NCI-H146 (cell line): ENCODE data around the gene C1GALT1.
A peak's percentile ranks its signal among the peaks of the same experiment; 100 is the strongest.
"Not testable (repeated sequence)": the region's sequence is repeated elsewhere in the genome, so short reads cannot be mapped to it uniquely, and the experiment has no call there.

Experiments
- DNase-seq: peaks from one replicate; lab custom pipeline; 2025; lab: John Stamatoyannopoulos, UW

C1GALT1 gene

GRCh38 chr7:7182156-7183060 lies at the start of gene C1GALT1:
Gene C1GALT1 (plus strand): TSS chr7:7182544. CDS start chr7:7234320, 51,776 bp downstream.
- DNase-seq = peak; percentile 97

GRCh38 chr7:7134046-7134445 lies 48.3 kb upstream of the C1GALT1 start:
- DNase-seq = no peak

- DNase-seq = no peak
Measured at GRCh38 chr7:7135074-7135473, 47.3 kb upstream of the C1GALT1 start.

GRCh38 chr7:7135924-7136323 lies 46.4 kb upstream of the C1GALT1 start:
- not testable (repeated sequence) for DNase-seq

- peak; percentile 11 for DNase-seq
Measured at GRCh38 chr7:7136466-7137381, 45.6 kb upstream of the C1GALT1 start.

GRCh38 chr7:7138897-7139296 lies 43.4 kb upstream of the C1GALT1 start:
- no peak for DNase-seq

- not testable (repeated sequence) for DNase-seq
Measured at GRCh38 chr7:7143404-7143803, 38.9 kb upstream of the C1GALT1 start.

GRCh38 chr7:7145151-7145550 lies 37.2 kb upstream of the C1GALT1 start:
- not testable (repeated sequence) for DNase-seq

GRCh38 chr7:7146837-7147236 lies 35.5 kb upstream of the C1GALT1 start:
- no peak for DNase-seq

- no peak for DNase-seq
Measured at GRCh38 chr7:7148798-7149481, 33.4 kb upstream of the C1GALT1 start.

- DNase-seq = no peak
Measured at GRCh38 chr7:7151285-7151684, 31.1 kb upstream of the C1GALT1 start.

- DNase-seq = no peak
Measured at GRCh38 chr7:7151865-7152264, 30.5 kb upstream of the C1GALT1 start.

GRCh38 chr7:7152315-7152714 lies 30.0 kb upstream of the C1GALT1 start:
- DNase-seq = no peak

- DNase-seq = not testable (repeated sequence)
Measured at GRCh38 chr7:7154355-7154754, 28.0 kb upstream of the C1GALT1 start.

GRCh38 chr7:7156663-7157062 lies 25.7 kb upstream of the C1GALT1 start:
- DNase-seq = no peak

- no peak for DNase-seq
Measured at GRCh38 chr7:7157177-7157886, 25.0 kb upstream of the C1GALT1 start.

GRCh38 chr7:7157887-7158271 lies 24.5 kb upstream of the C1GALT1 start:
- DNase-seq = no peak

GRCh38 chr7:7159063-7159658 lies 23.2 kb upstream of the C1GALT1 start:
- no peak for DNase-seq

GRCh38 chr7:7164591-7164990 lies 17.8 kb upstream of the C1GALT1 start:
- DNase-seq = no peak

GRCh38 chr7:7165372-7165771 lies 17.0 kb upstream of the C1GALT1 start:
- DNase-seq = no peak

- no peak for DNase-seq
Measured at GRCh38 chr7:7166318-7166717, 16.0 kb upstream of the C1GALT1 start.
